NCI-H146 treated with DMSO at 0.1 percent for 48 hours (cell line): ENCODE data around the gene FSD1L.
"Not testable (repeated sequence)": the region's sequence is repeated elsewhere in the genome, so short reads cannot be mapped to it uniquely, and the experiment has no call there.

Experiments
- DNase-seq: peaks from one replicate; lab custom pipeline; 2025; ENCODE audit not compliant: unreplicated experiment; lab: John Stamatoyannopoulos, UW

FSD1L gene

GRCh38 chr9:105483618-105484017 is 35.8 kb downstream of the FSD1L start:
- no peak for DNase-seq

- no peak for DNase-seq
These were observed 36.4 kb downstream of the FSD1L start for GRCh38 chr9:105484226-105484625.

DNA sequence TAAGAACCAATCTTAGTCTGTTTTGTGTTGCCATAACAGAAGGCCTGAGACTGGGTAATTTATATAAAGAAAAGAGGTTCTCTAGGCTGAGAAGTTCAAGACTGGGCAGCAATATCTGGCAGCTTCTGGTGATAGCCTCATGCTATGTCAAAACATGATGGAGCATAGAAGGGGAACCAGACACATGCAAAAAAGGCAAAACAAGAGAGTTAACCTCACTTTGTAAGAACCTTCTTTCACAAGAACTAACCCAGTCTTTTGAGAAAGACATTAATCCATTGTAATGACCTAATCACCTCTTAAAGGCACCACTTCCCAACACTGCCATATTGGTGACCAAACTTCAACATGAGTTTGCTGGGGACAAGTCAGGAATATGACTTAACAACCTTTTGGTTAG is 37.3 kb downstream of the FSD1L start:
- DNase-seq, result no peak

DNA sequence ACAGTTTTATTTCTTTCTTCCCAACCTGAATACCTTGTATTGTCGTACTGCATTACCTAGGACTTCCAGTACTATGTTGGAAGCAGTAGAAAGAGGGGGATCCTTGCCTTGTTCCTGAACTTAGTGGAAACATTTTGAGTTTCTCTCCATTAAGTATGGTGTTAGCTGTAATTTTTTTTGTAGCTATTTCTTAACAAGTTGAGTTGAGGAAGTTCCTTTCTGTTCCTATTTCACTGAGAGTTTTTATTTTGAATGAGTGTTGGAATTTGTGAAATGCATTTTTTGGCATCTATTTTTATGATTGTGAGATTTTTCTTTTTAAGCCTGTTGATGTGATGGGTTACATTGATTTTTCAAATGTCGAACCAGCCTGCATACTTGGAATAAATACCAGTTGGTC is 49.0 kb downstream of the FSD1L start:
- no peak for DNase-seq

GRCh38 chr9:105497704-105498103 is 49.9 kb downstream of the FSD1L start:
- no peak for DNase-seq

- DNase-seq, result no peak
These were observed 52.4 kb downstream of the FSD1L start for GRCh38 chr9:105500108-105500766.

- no peak for DNase-seq
These were observed 53.6 kb downstream of the FSD1L start for GRCh38 chr9:105501414-105501813.

DNA sequence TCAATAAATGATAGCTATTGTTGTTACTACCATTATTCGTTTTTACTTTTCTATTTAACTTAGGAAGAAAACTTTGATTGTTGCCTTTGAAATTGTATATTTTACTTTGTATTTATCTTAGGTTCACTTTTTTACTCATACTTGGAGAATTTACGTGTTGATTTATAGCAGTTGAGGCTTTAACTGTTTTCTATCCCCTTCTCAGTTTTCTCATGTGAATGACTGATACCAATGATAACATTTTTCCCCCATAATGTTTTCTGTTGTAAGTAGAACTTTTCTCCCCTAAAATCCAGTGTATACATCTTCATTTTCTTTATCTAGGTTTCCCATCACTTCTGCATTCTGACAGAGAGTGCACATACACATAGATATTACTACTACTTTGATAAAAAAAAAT is 54.4 kb downstream of the FSD1L start:
- no peak for DNase-seq

DNA sequence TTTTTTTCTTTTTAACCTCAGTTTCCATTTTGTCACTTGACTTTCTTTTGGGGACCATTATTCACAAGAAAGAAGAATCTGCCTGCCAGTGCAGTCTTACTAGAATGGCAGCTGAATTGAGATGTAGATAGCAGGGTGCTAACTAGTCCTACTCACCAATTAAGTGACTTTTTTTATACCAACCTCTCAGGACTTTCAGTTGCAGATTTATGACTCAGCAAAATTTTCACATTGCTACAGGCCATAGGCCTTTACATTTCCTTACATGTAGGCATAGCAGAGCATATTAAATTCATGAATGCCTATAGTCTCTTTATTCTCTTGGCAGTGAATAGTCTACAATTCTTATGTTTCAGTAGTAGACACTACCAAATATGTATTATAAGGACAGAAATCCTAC is 56.0 kb downstream of the FSD1L start:
- DNase-seq, result no peak

GRCh38 chr9:105507096-105507790 is 59.4 kb downstream of the FSD1L start:
- no peak for DNase-seq

GRCh38 chr9:105508530-105508929 is 60.7 kb downstream of the FSD1L start:
- no peak for DNase-seq

DNA sequence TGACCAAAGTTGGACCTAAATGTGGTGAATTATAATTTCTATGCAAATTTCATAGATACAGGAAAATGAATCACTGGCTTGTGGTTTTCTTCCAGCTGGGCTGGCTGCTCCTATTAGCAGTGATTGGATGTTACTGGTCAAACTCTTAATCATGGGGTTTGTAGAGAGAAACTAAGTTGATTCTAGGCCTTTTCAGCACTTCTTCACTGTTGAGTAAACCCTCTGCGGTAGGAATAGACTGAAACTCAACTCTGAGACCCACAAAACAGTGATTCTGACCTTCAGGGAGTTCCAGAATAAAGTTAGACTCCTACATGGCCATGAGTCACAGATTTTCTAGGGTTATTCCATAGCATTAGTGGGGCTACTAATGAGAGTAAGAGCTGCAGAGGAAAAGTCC is 62.2 kb downstream of the FSD1L start:
- no peak for DNase-seq

DNA sequence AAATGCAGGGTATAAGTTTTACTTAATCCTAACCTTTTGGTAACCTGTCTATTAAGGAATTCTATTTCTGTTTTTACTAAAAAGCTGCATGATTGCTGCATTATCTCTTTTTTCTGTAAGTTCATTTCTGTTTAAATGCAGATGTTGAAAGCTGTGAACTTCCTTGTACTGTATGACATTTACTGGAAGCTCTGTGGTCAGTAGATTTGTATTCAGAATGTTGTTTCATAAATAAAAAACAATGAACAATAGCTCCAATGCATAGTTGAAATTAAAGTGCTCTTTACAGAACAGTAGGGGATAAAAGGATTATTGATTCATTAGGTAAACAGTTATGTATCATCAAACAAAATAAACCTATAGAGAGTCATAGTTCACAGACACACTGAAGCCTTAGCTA is 63.6 kb downstream of the FSD1L start:
- DNase-seq, result no peak

DNA sequence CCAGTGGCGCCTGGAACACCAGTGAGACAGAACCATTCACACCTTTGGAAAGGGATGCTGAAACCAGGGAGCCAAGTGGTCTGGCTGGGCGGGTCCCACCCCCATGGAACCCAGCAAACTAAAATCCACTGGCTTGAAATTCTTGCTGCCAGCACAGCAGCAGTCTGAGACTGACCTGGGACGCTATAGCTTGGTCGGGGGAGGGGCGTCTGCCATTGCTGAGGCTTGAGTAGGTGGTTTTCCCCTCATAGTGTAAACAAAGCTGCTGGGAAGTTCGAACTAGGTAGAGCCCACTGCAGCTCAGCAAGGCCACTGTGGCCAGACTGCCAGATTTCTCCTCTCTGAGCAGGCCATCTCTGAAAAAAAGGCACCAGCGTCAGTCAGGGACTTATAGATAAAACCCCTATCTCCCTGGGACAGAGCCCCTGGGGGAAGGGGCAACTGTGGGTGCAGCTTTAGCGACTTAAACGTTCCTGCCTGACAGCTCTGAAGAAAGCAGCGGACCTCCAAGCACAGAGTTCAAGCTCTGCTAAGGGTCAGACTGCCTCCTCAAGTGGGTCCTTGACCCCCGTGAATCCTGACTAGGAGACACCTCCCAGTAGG is 68.1 kb downstream of the FSD1L start:
- DNase-seq, result no peak

GRCh38 chr9:105519710-105520369 is 72.0 kb downstream of the FSD1L start:
- not testable (repeated sequence) for DNase-seq

DNA sequence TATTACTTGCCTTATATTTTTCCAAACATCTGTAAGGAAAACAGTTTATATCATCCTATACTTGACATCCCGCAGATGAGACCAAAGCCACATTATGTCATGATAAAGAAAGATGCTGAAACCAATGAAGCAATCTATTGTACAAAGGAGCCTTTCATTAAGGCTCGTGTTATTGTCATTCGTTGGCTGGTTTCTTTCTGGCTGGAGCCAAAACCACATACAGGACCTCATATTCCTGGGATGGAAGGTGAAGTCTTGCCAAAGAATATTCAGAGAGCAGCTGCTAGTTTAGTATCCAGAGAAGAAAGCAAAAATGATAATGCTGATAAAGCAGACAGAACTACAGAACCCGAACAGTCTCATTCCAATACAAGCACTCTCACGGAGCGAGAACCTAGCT is 73.2 kb downstream of the FSD1L start:
- DNase-seq, result not testable (repeated sequence)

DNA sequence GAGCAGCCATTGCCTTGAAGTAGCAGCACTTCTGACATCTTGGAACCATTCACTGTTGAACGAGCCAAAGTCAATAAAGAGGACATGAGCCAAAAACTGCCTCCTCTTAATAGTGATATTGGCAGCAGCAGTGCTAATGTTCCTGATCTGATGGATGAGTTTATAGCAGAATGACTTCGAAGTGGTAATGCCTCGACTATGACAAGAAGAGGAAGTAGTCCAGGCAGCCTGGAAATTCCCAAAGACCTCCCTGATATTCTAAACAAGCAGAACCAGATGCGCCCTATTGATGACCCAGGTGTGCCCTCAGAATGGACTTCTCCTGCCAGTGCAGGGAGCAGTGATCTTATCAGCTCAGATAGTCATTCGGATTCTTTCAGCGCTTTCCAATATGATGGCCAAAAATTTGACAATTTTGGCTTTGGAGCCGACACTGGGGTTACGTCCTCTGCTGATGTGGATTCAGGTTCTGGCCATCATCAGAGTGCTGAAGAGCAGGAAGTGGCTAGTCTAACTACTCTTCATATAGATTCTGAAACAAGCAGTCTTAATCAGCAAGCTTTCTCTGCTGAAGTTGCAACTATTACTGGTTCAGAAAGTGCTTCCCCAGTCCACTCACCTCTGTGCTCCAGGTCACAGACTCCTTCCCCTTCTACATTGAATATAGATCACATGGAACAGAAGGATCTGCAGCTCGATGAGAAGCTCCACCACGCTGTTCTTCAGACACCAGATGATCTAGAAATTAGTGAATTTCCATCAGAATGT is 75.0 kb downstream of the FSD1L start:
- DNase-seq, result not testable (repeated sequence)

DNA sequence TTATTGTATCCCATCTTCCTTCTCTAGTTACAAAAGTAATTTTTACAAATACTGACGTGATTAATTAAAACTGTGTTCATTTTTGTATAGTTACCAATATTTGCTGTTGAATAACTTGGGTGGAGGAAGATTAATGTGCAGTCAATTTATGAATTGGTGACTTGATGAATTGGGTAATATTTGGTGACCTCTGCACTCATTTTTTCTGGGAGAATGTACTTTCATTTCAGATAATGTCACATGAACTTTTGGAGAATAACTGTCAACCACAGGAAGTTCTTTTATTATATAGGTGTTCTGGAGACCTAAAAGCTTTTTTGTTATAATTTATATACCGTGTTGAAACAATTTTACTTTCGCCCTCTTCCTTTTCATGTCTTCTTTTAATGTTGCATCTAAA is 83.7 kb downstream of the FSD1L start:
- DNase-seq, result no peak

GRCh38 chr9:105535920-105536668 is 88.3 kb downstream of the FSD1L start:
- DNase-seq, result no peak

- DNase-seq, result no peak
These were observed 91.6 kb downstream of the FSD1L start for GRCh38 chr9:105539452-105539851.
